Sigmoid colon (tissue), 7 donors: Measurements from ENCODE around the gene RIPOR3. TPM values are rescaled to one million over a fixed set of nuclear protein-coding genes. Genes with fewer than 3 reads are reported as not detected.

ENCODE experiments used
- DNase-seq: peaks from one replicate; pipeline ENCODE4 v3.0.0-alpha.2; 2019
- H3K27ac ChIP-seq, 4 donors: fragments of 200-600 bp; sonication (generic); one replicate each; pipeline ENCODE4 v1.5.1; 2016 to 2019; ENCODE audit warnings: mild to moderate bottlenecking in 1 of 4
- H3K27me3 ChIP-seq, 3 donors: fragments of 200-600 bp; sonication (generic); one replicate each; pipeline ENCODE4 v1.5.1; 2019; ENCODE audit warnings: mild to moderate bottlenecking in 1 of 3
- H3K36me3 ChIP-seq, 4 donors: fragments of 200-600 bp; sonication (generic); one replicate each; pipeline ENCODE4 v1.5.1; 2016 to 2019
- H3K4me1 ChIP-seq, 4 donors: fragments of 200-600 bp; sonication (generic); one replicate each; pipeline ENCODE4 v1.5.1; 2017 to 2019
- H3K4me3 ChIP-seq, 4 donors: fragments of 200-600 bp; sonication (generic); one replicate each; pipeline ENCODE4 v1.5.1; 2017 to 2019; ENCODE audit warnings: mild to moderate bottlenecking in 2 of 4, moderate library complexity in 1 of 4
- H3K9me3 ChIP-seq, 4 donors: fragments of 200-600 bp in 3 of 4; sonication (generic) in 3 of 4; one replicate each; pipeline versions ENCODE4 v1.5.1 to v1.6.1; 2013 to 2019
- EP300 ChIP-seq, 4 donors: sonication (generic); formaldehyde crosslinking; IDR thresholded peaks; one replicate each; pipeline ENCODE4 v1.6.1; 2017; ENCODE audit warnings: antibody characterized with exemption in 4 of 4
- POLR2A ChIP-seq, 2 donors: fragments of 450-650 bp; IDR thresholded peaks; one replicate each; pipeline ENCODE4 v1.6.1; 2016; ENCODE audit warnings: antibody characterized with exemption in 2 of 2, mild to moderate bottlenecking in 2 of 2, moderate library complexity in 2 of 2
- POLR2AphosphoS5 ChIP-seq, 4 donors: sonication (generic); formaldehyde crosslinking; IDR thresholded peaks; one replicate each; pipeline ENCODE4 v1.6.1; 2017; ENCODE audit warnings: antibody characterized with exemption in 4 of 4
- WGBS, 2 donors: extraction: QIAGEN DNeasy Blood & Tissue Kit; methylation state at CpG; one replicate each; pipeline ENCODE4 v1.1.7; 2013; 5-methylcytosine and 5-hydroxymethylcytosine counted together
- intact Hi-C: fragments of 100-400 bp; cut with DNase I; formaldehyde crosslinking; loops from one replicate; pipeline ENCODE4 v1.15.1; 2023
- polyA plus RNA-seq, 3 donors: library from polyadenylated mRNA; stranded (reverse); fragments of 200-250 nt; gene quantifications; one replicate each; pipeline ENCODE4 v1.2.3, GENCODE V29; 2013
- total RNA-seq, 4 donors: library from RNA; depleted of rRNA; stranded (reverse); fragments of >200 nt; gene quantifications; one replicate each; pipeline ENCODE4 v1.1.0, GENCODE V29; 2016
- TF ChIP-seq, protein P1 (sequence below), 4 experiments: fragments of 450-650 bp in 3 of 4; fragments of 200-600 bp in 1 of 4; IDR thresholded peaks; one replicate each; pipeline ENCODE4 v1.5.1; 2016 to 2019; ENCODE audit warnings: antibody characterized with exemption in 4 of 4, mild to moderate bottlenecking in 3 of 4, moderate library complexity in 2 of 4
- donor health status: healthy with polysubstance abuse.
- donor health status: Bipolar disorder and iron deficiency.
- donor health status: healthy.

The RIPOR3 gene
- total and polyA plus RNA-seq, 7 donors = 0.92 to 28.0 (median 9.4) TPM

DNA sequence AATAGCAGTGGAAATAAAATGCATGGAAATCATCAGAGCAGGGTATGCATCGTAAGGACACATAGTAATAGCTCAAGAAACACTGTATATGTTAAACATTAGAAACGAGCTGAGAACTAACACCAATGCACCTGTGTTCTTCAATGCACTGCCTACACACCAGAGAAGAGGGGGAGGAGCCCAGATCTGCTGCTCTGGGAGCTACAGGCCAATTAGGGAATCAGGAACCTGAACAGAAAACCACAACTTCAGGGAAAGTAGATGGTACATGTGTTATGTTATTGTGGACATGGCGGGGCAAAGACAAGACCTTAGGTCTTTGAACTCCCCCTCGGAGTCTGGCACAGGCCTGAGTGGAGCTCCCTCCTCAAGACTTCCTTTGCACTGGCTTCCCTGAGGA, 39.7 kb downstream of the RIPOR3 start:
- Histone ChIP-seq H3K4me1 (peaks cover 0 to 36% (median 20%) of the 10 kb centered on the region in 4 donors), H3K4me3 (no peak overlapping the region), H3K36me3 (no peaks in the 10 kb centered on the region), H3K27me3 (no peaks in the 10 kb centered on the region), H3K27ac (no peak overlapping the region), H3K9me3 (no peaks in the 10 kb centered on the region)
- no peak for DNase-seq
- intact Hi-C loops = no loop called here
- TF ChIP-seq POLR2AphosphoS5 (IDR thresholded peaks at IDR 0.05) = no peak
- TF ChIP-seq, protein P1, sequence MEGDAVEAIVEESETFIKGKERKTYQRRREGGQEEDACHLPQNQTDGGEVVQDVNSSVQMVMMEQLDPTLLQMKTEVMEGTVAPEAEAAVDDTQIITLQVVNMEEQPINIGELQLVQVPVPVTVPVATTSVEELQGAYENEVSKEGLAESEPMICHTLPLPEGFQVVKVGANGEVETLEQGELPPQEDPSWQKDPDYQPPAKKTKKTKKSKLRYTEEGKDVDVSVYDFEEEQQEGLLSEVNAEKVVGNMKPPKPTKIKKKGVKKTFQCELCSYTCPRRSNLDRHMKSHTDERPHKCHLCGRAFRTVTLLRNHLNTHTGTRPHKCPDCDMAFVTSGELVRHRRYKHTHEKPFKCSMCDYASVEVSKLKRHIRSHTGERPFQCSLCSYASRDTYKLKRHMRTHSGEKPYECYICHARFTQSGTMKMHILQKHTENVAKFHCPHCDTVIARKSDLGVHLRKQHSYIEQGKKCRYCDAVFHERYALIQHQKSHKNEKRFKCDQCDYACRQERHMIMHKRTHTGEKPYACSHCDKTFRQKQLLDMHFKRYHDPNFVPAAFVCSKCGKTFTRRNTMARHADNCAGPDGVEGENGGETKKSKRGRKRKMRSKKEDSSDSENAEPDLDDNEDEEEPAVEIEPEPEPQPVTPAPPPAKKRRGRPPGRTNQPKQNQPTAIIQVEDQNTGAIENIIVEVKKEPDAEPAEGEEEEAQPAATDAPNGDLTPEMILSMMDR (IDR thresholded peaks at IDR 0.05) = no peak
- TF ChIP-seq POLR2A (IDR thresholded peaks at IDR 0.05) = no peak
- no peak for TF ChIP-seq EP300 (IDR thresholded peaks at IDR 0.05)
- 76 to 83% methylated on average over 4 of the region's 4 CpGs for WGBS, 2 donors

DNA sequence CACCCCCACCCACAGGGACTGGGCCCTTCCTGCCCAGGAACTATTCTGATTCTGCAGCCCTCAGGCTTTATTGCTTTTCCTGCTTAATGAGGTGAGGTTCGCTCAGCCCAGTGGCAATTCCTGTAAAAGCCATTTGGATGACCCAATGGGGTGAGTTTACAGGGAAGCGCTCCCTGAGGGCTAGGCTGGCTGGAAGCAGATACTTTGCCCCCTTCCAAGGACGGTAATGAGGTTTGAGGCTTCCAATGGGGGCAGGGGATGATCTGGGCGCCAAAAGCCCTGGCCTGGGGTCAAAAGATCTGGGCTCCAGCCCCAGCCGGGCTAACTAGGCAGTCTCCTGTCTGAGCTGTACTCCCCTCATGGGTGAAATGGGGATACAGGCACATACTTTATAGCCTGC, 41.8 kb downstream of the RIPOR3 start:
- Histone ChIP-seq H3K36me3 (no peaks in the 10 kb centered on the region), H3K4me3 (no peak overlapping the region), H3K27ac (peak overlapping the region in 3 of 4 donors; percentile 5 to 18 (median 17)), H3K27me3 (no peaks in the 10 kb centered on the region), H3K4me1 (peaks cover 0 to 31% (median 20%) of the 10 kb centered on the region in 4 donors), H3K9me3 (no peaks in the 10 kb centered on the region)
- no peak for DNase-seq
- intact Hi-C loops = no loop called here
- TF ChIP-seq, protein P1 (IDR thresholded peaks at IDR 0.05) = no peak
- no peak for TF ChIP-seq POLR2A (IDR thresholded peaks at IDR 0.05)
- TF ChIP-seq EP300 (IDR thresholded peaks at IDR 0.05) = no peak
- TF ChIP-seq POLR2AphosphoS5 (IDR thresholded peaks at IDR 0.05) = no peak
- WGBS, 2 donors = 80 to 81% methylated on average over 5 of the region's 5 CpGs

DNA sequence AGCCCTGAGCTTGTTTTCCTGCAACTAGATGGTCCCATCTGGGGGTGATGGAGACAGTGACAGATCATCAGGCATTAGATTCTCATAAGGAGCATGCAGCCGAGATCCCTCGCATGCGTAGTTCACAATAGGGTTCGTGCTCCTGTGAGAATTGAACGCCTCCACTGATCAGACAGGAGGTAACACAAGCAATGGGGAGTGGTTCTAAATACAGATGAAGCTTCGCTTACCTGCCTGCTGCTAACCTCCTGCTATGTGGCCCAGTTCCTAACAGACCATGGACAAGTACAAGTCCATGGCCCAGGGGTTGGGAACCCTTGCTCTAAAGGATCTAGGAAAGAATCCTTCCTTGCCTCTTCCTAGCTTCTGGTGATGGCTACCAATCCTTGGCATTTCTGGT, 42.7 kb downstream of the RIPOR3 start:
- TF ChIP-seq, protein P1 (IDR thresholded peaks at IDR 0.05) = no peak
- no peak for TF ChIP-seq EP300 (IDR thresholded peaks at IDR 0.05)
- TF ChIP-seq POLR2A (IDR thresholded peaks at IDR 0.05) = no peak
- TF ChIP-seq POLR2AphosphoS5 (IDR thresholded peaks at IDR 0.05) = no peak
- DNase-seq = no peak
- no peaks in the 10 kb centered on the region for H3K27me3 ChIP-seq
- 95 to 97% methylated on average over 6 of the region's 6 CpGs for WGBS, 2 donors
- H3K9me3 ChIP-seq = no peaks in the 10 kb centered on the region
- no peak overlapping the region for H3K4me3 ChIP-seq
- H3K4me1 ChIP-seq = peaks cover 0 to 24% (median 17%) of the 10 kb centered on the region in 4 donors
- H3K36me3 ChIP-seq = no peaks in the 10 kb centered on the region
- intact Hi-C loops = no loop called here
- peak overlapping the region in 1 of 4 donors; percentile 4 for H3K27ac ChIP-seq

DNA sequence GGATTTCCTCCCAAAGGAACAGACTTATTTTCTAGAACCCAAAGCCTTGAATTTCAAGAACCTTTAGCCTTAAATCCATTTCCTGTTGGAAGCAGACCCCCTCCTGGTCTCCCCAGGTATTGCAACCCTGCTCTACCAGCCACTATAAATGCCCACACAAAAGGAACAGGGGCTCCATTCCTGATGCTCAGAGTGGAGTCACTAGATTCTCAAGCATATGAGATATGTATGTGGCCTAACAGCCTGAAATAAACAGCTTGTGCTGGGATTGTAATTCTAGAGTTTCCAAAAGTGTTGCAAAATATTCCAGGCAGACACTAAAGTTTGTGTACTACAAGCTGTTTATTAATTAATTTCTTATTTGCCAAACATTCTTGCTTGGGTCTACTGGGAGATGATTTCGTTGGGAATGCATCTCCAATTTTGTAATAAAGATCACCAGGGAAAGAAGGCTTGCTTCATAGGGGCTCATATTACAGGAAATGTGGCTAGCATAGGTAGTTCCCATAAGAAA, 44.8 kb downstream of the RIPOR3 start:
- no peaks in the 10 kb centered on the region for H3K9me3 ChIP-seq
- H3K27ac ChIP-seq = peak overlapping the region; percentile 70 to 75 (median 71)
- H3K27me3 ChIP-seq = no peaks in the 10 kb centered on the region
- H3K4me1 ChIP-seq = peaks cover 0 to 18% (median 16%) of the 10 kb centered on the region in 4 donors
- no peak for DNase-seq
- no peaks in the 10 kb centered on the region for H3K36me3 ChIP-seq
- WGBS, 2 donors = 67 to 73% methylated on average over 1 of the region's 1 CpG
- intact Hi-C loops = no loop called here
- no peak overlapping the region for H3K4me3 ChIP-seq
- peak; percentile 46 to 79 (median 63) for TF ChIP-seq POLR2AphosphoS5 (IDR thresholded peaks at IDR 0.05)
- TF ChIP-seq, protein P1 (IDR thresholded peaks at IDR 0.05) = peak in 1 of 4 experiments; percentile 14
- peak in 1 of 4 donors; percentile 17 for TF ChIP-seq EP300 (IDR thresholded peaks at IDR 0.05)
- TF ChIP-seq POLR2A (IDR thresholded peaks at IDR 0.05) = no peak
